Cerebellar cortex (tissue), 1 donor: ENCODE results near the gene TIGIT.
"Not testable (repeated sequence)": the region's sequence is repeated elsewhere in the genome, so short reads cannot be mapped to it uniquely, and the experiment has no call there.

Source experiments
- DNase-seq: peaks from one replicate; pipeline ENCODE4 v3.0.0-alpha.2; 2015; ENCODE audit warnings: low spot score

The TIGIT gene

DNA sequence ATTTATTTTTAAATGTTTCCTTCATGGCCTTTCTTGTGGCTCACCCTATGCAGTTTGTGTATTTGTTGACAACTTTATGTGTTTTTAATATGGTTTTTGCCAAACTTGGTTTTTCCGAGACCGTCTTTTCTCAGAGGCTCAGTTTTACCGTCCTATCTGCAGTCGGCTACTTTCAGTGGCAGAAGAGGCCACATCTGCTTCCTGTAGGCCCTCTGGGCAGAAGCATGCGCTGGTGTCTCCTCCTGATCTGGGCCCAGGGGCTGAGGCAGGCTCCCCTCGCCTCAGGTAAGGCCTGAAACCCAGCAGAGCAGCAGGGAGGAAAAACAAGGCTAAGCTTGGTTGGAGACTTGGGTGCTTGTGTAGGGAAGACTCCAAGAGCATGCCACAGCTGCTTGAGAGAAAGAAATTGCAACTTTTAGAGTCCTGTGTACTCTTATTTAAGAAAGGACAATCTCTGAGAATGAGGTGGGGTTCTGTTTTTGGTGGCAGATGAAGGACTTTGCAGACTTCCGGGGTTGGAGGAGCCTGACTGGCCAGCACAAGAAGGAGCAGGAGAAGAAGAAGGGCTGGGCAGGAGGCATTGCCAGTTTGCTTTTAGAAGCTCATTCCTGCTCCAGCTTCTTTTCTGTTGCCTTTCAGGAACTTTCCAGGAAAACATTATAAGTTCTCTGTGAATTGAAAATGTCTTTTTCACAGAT is at the start of gene TIGIT:
Gene TIGIT, plus strand, starts transcription at position 191 of the 698 bp plus-strand sequence. Its CDS starts 34 bp downstream, at position 225.
- DNase-seq: no peak

- DNase-seq: no peak
Observed at GRCh38 chr3:114252954-114253353, 40.9 kb upstream of the TIGIT start.

- DNase-seq: no peak
Observed at GRCh38 chr3:114253505-114253904, 40.3 kb upstream of the TIGIT start.

DNA sequence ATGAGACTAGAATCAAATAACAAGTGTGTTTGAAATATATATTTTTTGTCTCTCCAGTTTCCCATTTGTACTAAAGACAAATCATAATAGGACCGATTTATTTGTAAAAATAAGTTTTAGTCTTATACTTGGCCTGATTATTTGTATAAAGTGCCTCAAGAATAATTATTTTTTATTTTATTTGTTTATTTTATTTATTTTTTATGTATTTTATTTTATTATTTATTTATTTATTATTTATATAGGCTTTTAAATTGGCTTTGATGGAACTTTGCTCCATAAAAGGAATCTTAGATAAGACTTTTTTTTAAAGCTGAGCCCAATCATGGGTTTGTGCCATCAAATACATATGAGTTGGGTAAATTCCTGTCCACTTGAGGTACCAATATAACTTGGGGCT is 34.3 kb upstream of the TIGIT start:
- DNase-seq: no peak

- DNase-seq: no peak
Observed at GRCh38 chr3:114260152-114260551, 33.7 kb upstream of the TIGIT start.

DNA sequence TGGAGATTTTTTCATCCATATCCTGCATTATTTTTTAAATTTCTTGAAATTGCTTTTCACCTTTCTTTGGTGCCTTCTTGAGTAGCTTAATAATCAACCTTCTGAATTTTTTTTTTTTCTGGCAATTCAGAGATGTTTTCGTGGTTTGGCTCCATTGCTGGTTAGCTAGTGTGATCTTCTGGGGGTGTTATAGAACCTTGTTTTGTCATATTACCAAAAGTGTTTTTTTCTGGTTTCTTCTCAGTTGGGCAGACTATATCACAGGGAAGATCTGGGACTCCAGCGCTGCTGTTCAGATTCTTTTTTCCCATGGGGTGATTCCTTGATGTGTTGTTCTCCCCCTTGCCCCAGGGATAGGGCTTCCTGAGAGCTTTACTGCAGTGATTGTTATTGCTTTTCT is 23.8 kb upstream of the TIGIT start:
- DNase-seq: no peak

DNA sequence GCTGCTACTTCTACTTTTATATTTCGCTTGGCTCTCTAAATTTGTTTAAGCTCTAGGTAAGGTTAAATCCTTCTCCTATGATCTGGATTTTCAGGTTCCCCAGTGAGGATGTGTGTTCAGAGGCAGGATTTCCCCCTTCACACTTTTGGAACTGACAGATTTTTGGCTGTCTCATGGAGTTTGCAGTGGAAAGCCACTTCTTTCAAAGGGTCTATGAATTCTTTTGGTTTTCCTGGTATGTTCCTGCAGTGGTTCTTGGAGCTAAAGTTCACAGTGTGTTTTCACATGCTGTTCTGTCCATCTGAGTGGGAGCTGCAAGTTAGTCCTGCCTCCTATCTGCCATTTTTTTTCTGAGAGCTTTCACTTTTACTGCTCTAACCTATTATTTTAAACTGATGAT is 21.6 kb upstream of the TIGIT start:
- DNase-seq: no peak

DNA sequence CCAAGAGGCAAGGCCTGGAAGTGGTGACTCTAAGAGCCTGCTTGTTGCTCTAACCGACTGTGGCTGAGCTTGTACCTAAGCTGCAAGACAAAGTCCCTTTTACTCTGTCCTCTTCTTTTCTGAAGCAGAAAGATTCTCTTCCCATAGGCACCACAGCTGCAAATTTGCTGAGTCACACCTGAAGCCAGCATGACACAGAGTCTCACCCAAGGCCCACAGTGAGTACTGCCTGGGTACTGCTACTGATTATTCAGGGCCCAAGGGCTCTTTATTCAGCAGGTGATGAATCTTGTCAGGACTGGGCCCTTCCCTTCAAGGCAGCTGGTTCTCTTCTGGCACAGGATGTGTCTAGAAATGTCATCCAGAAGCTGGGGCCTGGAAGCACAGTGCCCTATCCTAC is 18.9 kb upstream of the TIGIT start:
- DNase-seq: no peak

- DNase-seq: not testable (repeated sequence)
Observed at GRCh38 chr3:114276856-114277255, 17.0 kb upstream of the TIGIT start.

DNA sequence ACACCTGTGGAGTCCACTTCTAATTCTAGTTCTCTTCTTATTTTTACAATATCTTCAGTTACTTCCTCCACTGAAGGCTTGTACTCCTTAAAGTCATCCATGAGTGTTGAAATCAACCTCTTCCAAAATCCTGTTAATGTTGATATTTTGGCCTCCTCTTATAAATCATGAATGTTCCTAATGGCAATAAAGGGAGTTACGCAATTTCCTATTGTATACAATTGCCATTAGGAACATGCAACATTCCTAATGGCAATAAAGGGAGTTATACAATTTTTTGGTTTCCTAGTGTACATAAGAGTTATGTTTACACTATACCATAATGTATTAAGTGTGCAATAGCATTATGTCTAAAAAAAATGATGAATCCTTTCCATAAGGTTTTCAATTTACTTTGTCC is 9.2 kb upstream of the TIGIT start:
- no peak for DNase-seq

DNA sequence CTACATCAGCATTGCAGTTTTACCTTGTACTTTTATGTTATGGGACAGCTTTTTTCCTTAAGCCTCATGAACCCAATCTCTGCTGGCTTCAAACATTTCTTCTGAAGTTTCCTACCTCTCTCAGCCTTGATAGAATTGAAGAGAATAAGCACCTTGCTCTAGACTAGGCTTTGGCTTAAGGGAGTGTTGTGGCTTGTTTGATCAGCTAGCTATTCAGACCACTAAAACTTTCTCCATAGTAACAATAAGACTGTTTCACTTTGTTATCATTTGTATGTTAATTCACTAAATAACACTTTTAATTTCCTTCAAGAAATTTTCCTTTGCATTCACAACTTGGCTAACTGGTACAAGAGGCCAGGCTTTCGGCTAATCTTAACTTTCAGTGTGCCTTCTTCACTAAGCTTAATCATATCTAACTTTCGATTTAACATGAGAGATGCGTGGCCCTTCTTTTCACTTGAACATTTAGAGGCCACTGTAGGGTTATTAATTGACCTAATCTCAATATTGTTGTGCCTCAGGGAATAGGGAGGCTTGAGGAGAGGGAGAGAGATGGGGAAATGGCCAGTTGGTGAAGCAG is 8.1 kb upstream of the TIGIT start:
- DNase-seq: no peak

DNA sequence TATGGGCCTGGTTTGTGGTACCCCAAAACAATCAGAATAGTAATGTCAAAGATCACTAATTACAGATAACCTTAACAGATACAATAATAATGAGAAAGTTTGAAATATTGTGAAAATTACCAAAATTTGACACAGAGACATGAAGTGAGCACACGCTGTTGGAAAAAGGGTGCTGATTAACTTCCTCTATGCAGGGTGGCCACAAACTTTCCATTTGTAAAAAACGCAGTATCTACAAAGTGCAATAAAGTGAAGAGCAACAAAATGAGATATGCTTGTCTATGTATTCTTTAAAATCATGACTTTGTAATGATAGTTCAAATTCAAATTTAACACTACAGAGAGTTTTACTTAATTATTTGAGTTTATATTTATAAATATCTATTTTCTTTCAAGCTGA is 7.6 kb upstream of the TIGIT start:
- DNase-seq: no peak

DNA sequence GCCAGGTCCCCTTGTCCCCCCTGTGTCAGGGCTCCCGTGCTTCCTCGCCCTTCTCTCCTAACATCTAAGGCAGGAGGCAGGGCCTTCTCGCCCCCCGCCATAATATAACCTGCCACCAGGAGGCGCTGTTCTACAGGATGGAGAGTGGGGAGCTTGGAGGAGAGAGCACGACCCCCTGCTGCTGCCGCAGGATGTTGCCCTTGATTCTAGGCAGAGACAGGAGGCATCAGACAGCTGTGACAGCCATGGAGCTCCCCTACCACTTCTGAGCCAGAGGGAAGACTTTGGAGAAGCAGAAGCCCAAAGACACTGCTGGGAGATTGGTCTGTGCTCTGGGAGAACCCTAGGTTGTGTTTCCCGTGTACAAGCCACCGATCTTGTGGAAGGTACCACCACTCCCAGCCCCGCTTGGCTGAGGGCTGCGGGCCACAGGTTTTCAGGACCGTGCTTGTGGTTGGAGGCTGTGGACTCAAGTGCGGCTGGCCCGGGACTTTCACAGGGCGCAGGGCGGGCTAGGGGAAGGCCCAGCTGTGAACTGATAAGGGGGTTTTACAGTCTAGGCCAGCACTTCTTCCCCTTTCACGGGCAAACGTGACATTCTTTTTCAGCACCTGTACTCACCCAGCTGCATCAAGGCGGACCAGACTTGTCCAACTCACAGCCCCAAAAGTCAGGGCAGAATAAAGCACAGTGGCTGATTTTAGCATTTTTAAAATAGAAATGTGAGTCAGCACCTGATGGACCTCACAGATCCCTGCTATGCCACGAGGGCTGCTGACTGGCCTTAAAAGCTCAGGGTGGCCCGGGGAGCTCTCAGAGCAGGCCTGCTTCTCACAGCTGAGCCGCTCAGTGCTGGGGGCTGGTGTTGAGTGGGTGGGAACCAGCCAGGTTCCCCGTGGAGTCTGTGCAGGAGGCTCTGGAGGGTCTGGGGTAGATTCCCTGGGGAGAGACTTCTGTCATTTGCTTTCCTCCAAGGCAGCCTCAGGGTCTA is 2.6 kb upstream of the TIGIT start:
- DNase-seq: peak; percentile 50

DNA sequence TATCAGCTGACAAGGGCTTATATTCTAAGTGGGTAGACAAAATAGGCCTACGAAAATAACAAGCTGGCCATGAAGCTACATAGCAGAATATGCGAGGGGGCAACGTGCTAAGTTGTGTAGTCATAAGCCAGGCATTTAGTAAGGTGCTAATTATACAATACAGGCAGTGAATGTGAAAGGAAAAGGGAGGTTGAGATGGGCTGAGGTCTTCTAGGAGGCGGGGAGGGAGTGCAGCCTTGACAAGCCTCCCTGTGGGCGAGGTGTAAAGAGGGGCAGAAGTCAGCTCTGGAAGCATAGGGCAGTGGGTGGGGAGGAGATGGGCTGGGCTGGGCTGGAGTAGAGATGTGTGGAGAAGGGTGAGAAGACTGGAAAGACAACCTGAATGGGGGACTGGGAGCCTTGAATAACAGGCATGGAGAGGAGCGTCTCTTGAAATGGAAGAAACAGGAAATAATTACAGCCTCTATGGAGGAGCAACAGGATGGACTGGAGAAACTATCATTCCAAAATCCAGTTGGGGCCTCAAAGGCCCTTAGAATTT is 1.2 kb downstream of the TIGIT start:
- DNase-seq: no peak

DNA sequence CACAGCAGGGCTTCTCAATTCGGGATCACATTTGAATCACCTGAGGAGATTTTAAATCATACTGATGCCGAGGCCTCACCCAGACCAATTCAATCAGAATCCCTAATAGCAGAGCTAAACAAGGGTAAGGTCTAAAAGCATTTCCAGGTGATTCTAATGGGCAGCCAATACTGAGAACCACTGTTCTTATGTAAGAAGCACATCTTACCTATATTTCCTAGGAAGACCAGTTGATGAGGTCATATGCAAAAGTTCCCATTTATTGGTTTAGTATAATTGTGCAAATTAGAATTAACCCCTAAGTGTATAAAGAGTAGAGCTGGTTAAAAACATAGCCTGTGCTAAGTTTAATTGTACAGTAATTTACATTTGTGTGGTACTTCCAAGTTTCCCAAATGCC is 2.1 kb downstream of the TIGIT start:
- DNase-seq: no peak

- DNase-seq: no peak
Observed at GRCh38 chr3:114299421-114299820, 5.6 kb downstream of the TIGIT start.

GRCh38 chr3:114299941-114300624 is 6.3 kb downstream of the TIGIT start:
- DNase-seq: no peak

DNA sequence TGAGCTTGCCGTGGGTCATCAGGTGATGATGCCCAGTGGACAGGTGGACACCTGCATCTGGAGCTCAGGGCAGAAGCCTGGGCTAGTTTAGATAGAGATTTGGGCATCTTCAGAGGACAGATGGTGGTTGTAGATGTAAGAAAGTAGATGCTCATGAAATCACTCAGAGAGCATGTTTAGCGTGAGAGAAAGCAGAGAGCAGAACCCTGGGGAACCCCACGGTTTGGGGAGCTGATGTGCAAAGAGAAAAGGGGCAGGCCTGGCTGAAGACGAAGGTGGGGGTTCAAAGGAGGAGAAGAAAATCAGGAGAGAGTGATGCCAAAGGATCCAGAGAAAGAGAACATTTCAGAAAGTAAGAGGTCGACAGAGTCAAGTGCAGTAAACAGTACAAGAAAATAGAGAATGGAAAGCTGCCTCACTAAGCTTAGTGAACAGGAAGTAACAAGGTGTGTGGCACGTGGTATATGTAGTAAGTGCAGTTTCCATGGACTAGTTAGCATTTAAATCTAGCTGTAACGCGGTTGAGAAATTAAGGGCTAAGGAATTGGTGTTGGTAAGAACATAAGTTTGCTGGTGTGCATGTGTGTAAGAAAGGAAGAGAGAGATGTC is 13.5 kb downstream of the TIGIT start:
- no peak for DNase-seq

- no peak for DNase-seq
Observed at GRCh38 chr3:114307832-114308231, 14.0 kb downstream of the TIGIT start.

DNA sequence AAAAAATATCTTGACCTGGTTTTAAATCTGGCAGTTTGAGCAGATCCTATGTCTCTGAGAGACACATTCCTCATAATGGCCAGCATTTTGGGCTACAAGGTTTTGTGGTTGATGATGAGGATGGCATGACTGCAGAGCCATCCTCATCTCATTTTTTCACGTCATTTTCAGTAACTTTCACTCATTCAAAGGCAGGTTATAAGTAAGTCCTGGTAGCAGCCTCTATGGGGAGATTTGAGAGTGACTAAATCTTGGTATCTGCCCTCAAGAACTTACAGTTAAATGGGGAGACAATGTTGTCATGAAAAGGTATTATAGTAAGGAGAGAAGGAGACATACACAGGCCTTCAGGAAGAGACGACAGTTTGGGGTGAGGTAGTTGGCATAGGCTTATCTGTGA is 14.5 kb downstream of the TIGIT start:
- DNase-seq: no peak

DNA sequence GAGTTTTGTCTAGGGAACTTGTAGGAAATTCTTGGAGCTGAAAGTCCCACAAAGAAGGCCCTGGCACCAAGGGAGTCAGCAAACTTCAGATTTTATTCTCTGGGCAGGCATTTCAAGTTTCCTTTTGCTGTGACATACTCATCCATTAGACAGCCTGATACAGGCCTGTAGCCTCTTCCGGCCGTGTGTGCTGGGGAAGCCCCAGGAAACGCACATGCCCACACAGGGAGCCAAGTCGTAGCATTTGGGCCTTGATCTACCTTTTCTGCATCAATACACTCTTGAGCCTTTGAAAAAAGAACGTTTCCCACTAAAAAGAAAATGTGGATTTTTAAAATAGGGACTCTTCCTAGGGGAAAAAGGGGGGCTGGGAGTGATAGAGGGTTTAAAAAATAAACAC is 15.0 kb downstream of the TIGIT start:
- no peak for DNase-seq

DNA sequence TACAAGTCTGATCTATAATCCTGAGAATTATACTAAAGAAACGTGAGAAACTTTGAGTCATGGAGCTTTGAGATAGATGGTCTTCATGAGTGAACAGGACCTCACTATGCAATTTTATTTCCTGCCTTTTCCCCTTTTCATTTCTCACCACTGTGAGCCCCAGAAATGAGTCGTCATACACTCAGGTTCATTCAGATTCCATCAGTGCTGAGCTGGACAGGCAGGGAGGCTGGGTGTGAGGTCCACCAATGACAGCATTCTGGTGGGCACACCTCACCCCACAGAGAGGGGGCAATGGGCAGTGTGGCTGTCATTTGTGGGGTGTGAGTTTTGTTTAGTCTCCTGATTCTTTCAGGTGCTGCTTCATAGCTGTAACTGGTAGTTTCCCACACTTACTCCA is 16.9 kb downstream of the TIGIT start:
- no peak for DNase-seq
